ENCODE results near the gene BCAS3. TPM values are rescaled to one million over a fixed set of nuclear protein-coding genes. Genes with fewer than 3 reads are reported as not detected.

BCAS3 gene
- total RNA-seq, 1 experiment from 2014 or later: 14.4 TPM

- Histone ChIP-seq H3K9me3 (ENCODE audit: low read depth, low read length, poor library complexity, severe bottlenecking) (no peaks in the 10 kb centered on the region), H3K4me3 (ENCODE audit: low read depth, low read length, poor library complexity, severe bottlenecking) (no peak overlapping the region), H3K4me1 (ENCODE audit: insufficient read depth, low read length, poor library complexity, severe bottlenecking) (no peaks in the 10 kb centered on the region), H3K36me3 (ENCODE audit: insufficient read depth, low read length, poor library complexity, severe bottlenecking) (no peaks in the 10 kb centered on the region), H3K27me3 (replicated peaks; ENCODE audit: insufficient read depth, low read depth, low read length, poor library complexity) (no peaks in the 10 kb centered on the region), H3K27ac (ENCODE audit: low read depth, low read length, poor library complexity, severe bottlenecking) (no peak overlapping the region)
- intact Hi-C loops (cut with micrococcal nuclease; ENCODE audit: unreplicated experiment): no loop called here
- ChIA-PET CTCF (no interaction called here), POLR2A (ENCODE audit: low non-redundant PET) (no interaction called here)
- no TSS peak for BruUV-seq (replicated peaks)
- TF ChIP-seq CTCF (conservative IDR thresholded peaks at IDR 0.05; ENCODE audit: low read depth, low read length) (no peak), EZH2 (IDR thresholded peaks at IDR 0.05; ENCODE audit: borderline replicate concordance, low read depth, low read length, poor library complexity, severe bottlenecking) (no peak)
- DNase-seq (ENCODE audit: low spot score): no peak
These were observed 311.7 kb downstream of the BCAS3 start for GRCh38 chr17:60989379-60989778.

GRCh38 chr17:60989846-60990245 is 312.2 kb downstream of the BCAS3 start:
- Histone ChIP-seq H3K36me3 (ENCODE audit: insufficient read depth, low read length, poor library complexity, severe bottlenecking) (no peaks in the 10 kb centered on the region), H3K4me3 (ENCODE audit: low read depth, low read length, poor library complexity, severe bottlenecking) (no peak overlapping the region), H3K9me3 (ENCODE audit: low read depth, low read length, poor library complexity, severe bottlenecking) (no peaks in the 10 kb centered on the region), H3K27me3 (replicated peaks; ENCODE audit: insufficient read depth, low read depth, low read length, poor library complexity) (no peaks in the 10 kb centered on the region), H3K4me1 (ENCODE audit: insufficient read depth, low read length, poor library complexity, severe bottlenecking) (no peaks in the 10 kb centered on the region), H3K27ac (ENCODE audit: low read depth, low read length, poor library complexity, severe bottlenecking) (no peak overlapping the region)
- intact Hi-C loops (cut with micrococcal nuclease; ENCODE audit: unreplicated experiment): no loop called here
- no peak for DNase-seq (ENCODE audit: low spot score)
- no TSS peak for BruUV-seq (replicated peaks)
- TF ChIP-seq CTCF (conservative IDR thresholded peaks at IDR 0.05; ENCODE audit: low read depth, low read length): no peak
- TF ChIP-seq EZH2 (IDR thresholded peaks at IDR 0.05; ENCODE audit: borderline replicate concordance, low read depth, low read length, poor library complexity, severe bottlenecking): no peak
- ChIA-PET POLR2A (ENCODE audit: low non-redundant PET) (no interaction called here), CTCF (no interaction called here)

- CTCF ChIA-PET: no interaction called here
- Histone ChIP-seq H3K4me1 (ENCODE audit: insufficient read depth, low read length, poor library complexity, severe bottlenecking) (no peaks in the 10 kb centered on the region), H3K27me3 (replicated peaks; ENCODE audit: insufficient read depth, low read depth, low read length, poor library complexity) (no peaks in the 10 kb centered on the region), H3K9me3 (ENCODE audit: low read depth, low read length, poor library complexity, severe bottlenecking) (no peaks in the 10 kb centered on the region), H3K36me3 (ENCODE audit: insufficient read depth, low read length, poor library complexity, severe bottlenecking) (no peaks in the 10 kb centered on the region), H3K4me3 (ENCODE audit: low read depth, low read length, poor library complexity, severe bottlenecking) (no peak overlapping the region), H3K27ac (ENCODE audit: low read depth, low read length, poor library complexity, severe bottlenecking) (no peak overlapping the region)
- no peak for TF ChIP-seq CTCF (conservative IDR thresholded peaks at IDR 0.05; ENCODE audit: low read depth, low read length)
- no peak for TF ChIP-seq EZH2 (IDR thresholded peaks at IDR 0.05; ENCODE audit: borderline replicate concordance, low read depth, low read length, poor library complexity, severe bottlenecking)
- no peak for DNase-seq (ENCODE audit: low spot score)
- no TSS peak for BruUV-seq (replicated peaks)
- intact Hi-C loops (cut with micrococcal nuclease; ENCODE audit: unreplicated experiment): no loop called here
- POLR2A ChIA-PET (ENCODE audit: low non-redundant PET): no interaction called here
These were observed 315.8 kb downstream of the BCAS3 start for GRCh38 chr17:60993497-60993896.

All from A673 (cell line).